HT1080 (cell line): Measurements from ENCODE around the gene DEFB124. TPM values are rescaled to one million over a fixed set of nuclear protein-coding genes. Genes with fewer than 3 reads are reported as not detected.
"Not testable (repeated sequence)": the region's sequence is repeated elsewhere in the genome, so short reads cannot be mapped to it uniquely, and the experiment has no call there.

Experiments
- DNase-seq: peaks from one replicate; pipeline ENCODE4 v3.0.0-alpha.2; 2015; ENCODE audit warnings: low read depth
- total RNA-seq: library from RNA; depleted of rRNA; stranded (reverse); fragments of >200 nt; shearing (Covaris generic); gene quantifications from 2 replicates; pipeline ENCODE4 v1.2.3, GENCODE V29; 2014; rRNA removed

Gene DEFB124
- total RNA-seq, 1 experiment from 2014 or later: not detected

DNA sequence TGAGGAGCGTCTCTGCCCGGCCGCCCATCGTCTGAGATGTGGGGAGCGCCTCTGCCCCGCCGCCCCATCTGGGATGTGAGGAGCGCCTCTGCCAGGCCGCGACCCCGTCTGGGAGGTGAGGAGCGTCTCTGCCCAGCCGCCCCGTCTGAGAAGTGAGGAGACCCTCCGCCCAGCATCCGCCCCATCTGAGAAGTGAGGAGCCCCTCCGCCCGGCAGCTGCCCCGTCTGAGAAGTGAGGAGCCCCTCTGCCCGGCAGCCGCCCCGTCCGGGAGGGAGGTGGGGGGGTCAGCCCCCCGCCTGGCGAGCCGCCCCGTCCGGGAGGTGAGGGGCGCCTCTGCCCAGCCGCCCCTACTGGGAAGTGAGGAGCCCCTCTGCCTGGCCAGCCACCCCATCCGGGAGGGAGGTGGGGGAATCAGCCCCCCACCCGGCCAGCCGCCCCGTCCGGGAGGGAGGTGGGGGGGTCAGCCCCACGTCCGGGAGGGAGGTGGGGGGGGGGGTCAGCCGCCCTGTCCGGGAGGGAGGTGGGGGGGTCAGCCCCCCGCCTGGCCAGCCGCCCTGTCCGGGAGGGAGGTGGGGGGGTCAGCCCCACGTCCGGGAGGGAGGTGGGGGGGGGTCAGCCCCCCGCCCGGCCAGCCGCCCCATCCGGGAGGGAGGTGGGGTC is 47.9 kb downstream of the DEFB124 start:
- DNase-seq: not testable (repeated sequence)

DNA sequence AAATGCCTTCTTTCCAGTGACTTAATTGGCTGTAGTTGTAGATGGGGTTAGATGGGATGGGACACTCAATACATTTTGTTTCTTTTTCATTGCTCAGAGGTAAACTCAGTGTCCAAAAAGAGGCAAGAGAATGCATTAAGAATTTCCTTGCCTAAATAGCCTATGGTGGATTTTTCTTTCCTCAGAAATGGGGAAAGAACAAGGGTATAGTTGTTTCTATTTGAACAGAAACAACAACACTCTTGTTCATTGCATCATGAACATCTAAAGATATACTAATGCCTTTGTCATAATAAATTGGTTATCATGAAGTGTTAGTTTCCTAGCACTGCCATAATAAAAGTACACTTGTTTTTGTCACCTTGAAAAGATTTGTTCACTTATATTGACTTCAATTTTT is 49.1 kb downstream of the DEFB124 start:
- no peak for DNase-seq

DNA sequence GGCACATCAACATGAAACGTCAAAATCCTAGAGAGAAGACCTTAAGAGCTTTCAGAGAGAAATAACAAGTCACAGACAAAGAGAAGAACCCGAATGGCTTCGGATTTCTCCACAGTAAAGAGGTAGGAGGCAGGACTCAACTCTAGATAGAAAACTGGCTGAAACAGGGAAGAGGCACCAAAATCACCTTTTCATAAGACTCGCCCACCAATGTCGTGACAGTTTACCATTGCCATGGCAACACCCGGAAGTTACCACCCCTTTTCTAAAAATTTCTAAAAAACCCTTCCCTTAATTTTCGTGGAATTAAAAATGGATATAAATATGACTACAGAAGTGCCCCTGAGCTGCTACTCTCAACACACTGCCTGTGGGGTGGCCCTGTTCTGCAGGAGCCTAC is 56.6 kb downstream of the DEFB124 start:
- DNase-seq: no peak

DNA sequence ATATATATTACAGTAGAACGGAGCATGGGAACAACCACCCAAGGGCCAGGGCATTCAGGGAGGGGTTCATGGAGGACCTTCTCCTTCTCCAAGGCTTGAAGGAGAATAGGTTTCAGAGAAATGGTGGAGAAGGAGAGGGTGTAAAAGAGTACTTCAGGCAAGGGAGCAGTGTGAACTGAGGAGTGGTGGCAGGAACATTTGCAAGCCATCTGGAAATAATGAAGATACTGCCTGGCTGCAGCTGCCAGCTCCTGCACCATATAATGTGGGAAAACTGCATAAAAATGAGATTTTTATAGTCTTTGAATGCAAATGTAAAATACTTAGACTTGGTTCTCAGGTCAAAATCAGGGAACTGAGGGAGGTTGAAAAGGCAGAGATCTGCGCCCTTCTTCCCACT is 59.3 kb downstream of the DEFB124 start:
- no peak for DNase-seq

Other genes starting within 250 kb of the DEFB124 start
- gene DEFB115, start 217.5 kb downstream of the DEFB124 start, total RNA-seq: not detected in 2 replicates
- gene DEFB116, start 166.5 kb downstream of the DEFB124 start, total RNA-seq: not detected in 2 replicates
- gene DEFB118, start 106.5 kb downstream of the DEFB124 start, total RNA-seq: not detected in 2 replicates
- not detected in 2 replicates for gene DEFB119, start 84.5 kb downstream of the DEFB124 start, total RNA-seq
- gene DEFB121, start 68.9 kb downstream of the DEFB124 start, total RNA-seq: not detected in 2 replicates
- gene DEFB123, start 34.5 kb downstream of the DEFB124 start, total RNA-seq: not detected in 2 replicates
- gene REM1, start 161 bp upstream of the DEFB124 start, total RNA-seq: not detected in 2 replicates
- 64.3 and 83.5 TPM in 2 replicates for gene HM13, start 39.3 kb upstream of the DEFB124 start, total RNA-seq
- gene ID1, start 130.2 kb upstream of the DEFB124 start, total RNA-seq: 421 and 433 TPM in 2 replicates
- not detected in 2 replicates for gene COX4I2, start 162.8 kb upstream of the DEFB124 start, total RNA-seq
- gene BCL2L1, start 247.7 kb upstream of the DEFB124 start, total RNA-seq: 120 and 146 TPM in 2 replicates